COLO668 (cell line): Measurements from ENCODE around the gene KLHL15.
A peak's percentile ranks its signal among the peaks of the same experiment; 100 is the strongest.
"Not testable (repeated sequence)": the region's sequence is repeated elsewhere in the genome, so short reads cannot be mapped to it uniquely, and the experiment has no call there.

ENCODE experiments used
- DNase-seq: peaks from one replicate; lab custom pipeline; 2025; ENCODE audit not compliant: unreplicated experiment; lab: John Stamatoyannopoulos, UW

The KLHL15 gene

GRCh38 chrX:24027086-24027485 lies at the start of gene KLHL15:
Gene KLHL15, minus strand, starts transcription at chrX:24027186. Its CDS starts 20,493 bp downstream, at chrX:24006693.
- DNase-seq, result no peak

- no peak for DNase-seq
Observed at GRCh38 chrX:24069877-24070276, 42.9 kb upstream of the KLHL15 start.

GRCh38 chrX:24063488-24063887 lies 36.5 kb upstream of the KLHL15 start:
- no peak for DNase-seq

GRCh38 chrX:24055043-24055356 lies 28.0 kb upstream of the KLHL15 start:
- no peak for DNase-seq

- DNase-seq, result peak; percentile 91
Observed at GRCh38 chrX:24054182-24055042, 27.4 kb upstream of the KLHL15 start, which contains the start of gene EIF2S3. Gene EIF2S3, plus strand, starts transcription at chrX:24054956. Its CDS starts 13 bp downstream, at chrX:24054969.

- DNase-seq, result not testable (repeated sequence)
Observed at GRCh38 chrX:24050522-24051318, 23.7 kb upstream of the KLHL15 start.

- not testable (repeated sequence) for DNase-seq
Observed at GRCh38 chrX:24049643-24050042, 22.7 kb upstream of the KLHL15 start.

GRCh38 chrX:24046060-24046459 lies 19.1 kb upstream of the KLHL15 start:
- not testable (repeated sequence) for DNase-seq

GRCh38 chrX:24037729-24038128 lies 10.7 kb upstream of the KLHL15 start:
- no peak for DNase-seq

- no peak for DNase-seq
Observed at GRCh38 chrX:24034485-24034884, 7.5 kb upstream of the KLHL15 start.

- DNase-seq, result no peak
Observed at GRCh38 chrX:24030597-24030996, 3.6 kb upstream of the KLHL15 start.

- DNase-seq, result no peak
Observed at GRCh38 chrX:24027985-24028384, 999 bp upstream of the KLHL15 start.

- no peak for DNase-seq
Observed at GRCh38 chrX:24026432-24026831, 554 bp downstream of the KLHL15 start.

- no peak for DNase-seq
Observed at GRCh38 chrX:24025741-24026403, 1.1 kb downstream of the KLHL15 start.

GRCh38 chrX:24024819-24025740 lies 1.9 kb downstream of the KLHL15 start:
- peak; percentile 91 for DNase-seq

- DNase-seq, result no peak
Observed at GRCh38 chrX:24023972-24024669, 2.9 kb downstream of the KLHL15 start.

- DNase-seq, result no peak
Observed at GRCh38 chrX:24023544-24023943, 3.4 kb downstream of the KLHL15 start.

GRCh38 chrX:24020306-24020876 lies 6.6 kb downstream of the KLHL15 start:
- no peak for DNase-seq

GRCh38 chrX:24019448-24019847 lies 7.5 kb downstream of the KLHL15 start:
- DNase-seq, result no peak
